SKM-1 treated with dmso at 0.1 percent for 144 hours (cell line): ENCODE results near the gene DHRS1.
"Not testable (repeated sequence)": the region's sequence is repeated elsewhere in the genome, so short reads cannot be mapped to it uniquely, and the experiment has no call there.

Source experiments
- DNase-seq: peaks from one replicate; lab custom pipeline; 2025; ENCODE audit not compliant: unreplicated experiment; lab: John Stamatoyannopoulos, UW

DHRS1 gene

GRCh38 chr14:24329073-24329663 lies 29.6 kb upstream of the DHRS1 start:
- DNase-seq = peak; percentile 30

GRCh38 chr14:24327914-24328313 lies 28.3 kb upstream of the DHRS1 start:
- DNase-seq = not testable (repeated sequence)

GRCh38 chr14:24327303-24327702 lies 27.7 kb upstream of the DHRS1 start:
- DNase-seq = peak; percentile 74

- DNase-seq = no peak
Measured at GRCh38 chr14:24325963-24326362, 26.4 kb upstream of the DHRS1 start.

GRCh38 chr14:24325041-24325530 lies 25.5 kb upstream of the DHRS1 start:
- DNase-seq = no peak

- no peak for DNase-seq
Measured at GRCh38 chr14:24324024-24324423, 24.4 kb upstream of the DHRS1 start.

GRCh38 chr14:24323341-24323740 lies 23.8 kb upstream of the DHRS1 start:
- DNase-seq = no peak

- DNase-seq = no peak
Measured at GRCh38 chr14:24322672-24323071, 23.1 kb upstream of the DHRS1 start.

GRCh38 chr14:24321212-24321975 lies 21.8 kb upstream of the DHRS1 start:
- DNase-seq = no peak

GRCh38 chr14:24317141-24317928 lies 17.8 kb upstream of the DHRS1 start:
- no peak for DNase-seq

- DNase-seq = no peak
Measured at GRCh38 chr14:24316597-24316950, 17.0 kb upstream of the DHRS1 start.

- DNase-seq = no peak
Measured at GRCh38 chr14:24315807-24316596, 16.4 kb upstream of the DHRS1 start.

GRCh38 chr14:24315243-24315806 lies 15.7 kb upstream of the DHRS1 start:
- no peak for DNase-seq

- no peak for DNase-seq
Measured at GRCh38 chr14:24314377-24315193, 15.0 kb upstream of the DHRS1 start.

GRCh38 chr14:24313913-24314312 lies 14.3 kb upstream of the DHRS1 start:
- DNase-seq = no peak

- peak; percentile 80 for DNase-seq
Measured at GRCh38 chr14:24312736-24313507, 13.3 kb upstream of the DHRS1 start.

GRCh38 chr14:24311837-24312615 lies 12.4 kb upstream of the DHRS1 start:
- no peak for DNase-seq
